NCI-H187 (cell line): Measurements from ENCODE around the gene PPFIA1.
A peak's percentile ranks its signal among the peaks of the same experiment; 100 is the strongest.

Source experiments
- DNase-seq, 2 experiments: peaks; one replicate each; lab custom pipeline; 2025; lab: John Stamatoyannopoulos, UW

PPFIA1 gene

GRCh38 chr11:70414341-70415100 lies 144.0 kb downstream of the PPFIA1 start:
- DNase-seq = no peak

- DNase-seq = no peak
These were observed 144.7 kb downstream of the PPFIA1 start for GRCh38 chr11:70415191-70415590.

GRCh38 chr11:70415642-70416395 lies 145.3 kb downstream of the PPFIA1 start:
- DNase-seq = no peak

- DNase-seq = no peak
These were observed 146.4 kb downstream of the PPFIA1 start for GRCh38 chr11:70416881-70417280.

DNA sequence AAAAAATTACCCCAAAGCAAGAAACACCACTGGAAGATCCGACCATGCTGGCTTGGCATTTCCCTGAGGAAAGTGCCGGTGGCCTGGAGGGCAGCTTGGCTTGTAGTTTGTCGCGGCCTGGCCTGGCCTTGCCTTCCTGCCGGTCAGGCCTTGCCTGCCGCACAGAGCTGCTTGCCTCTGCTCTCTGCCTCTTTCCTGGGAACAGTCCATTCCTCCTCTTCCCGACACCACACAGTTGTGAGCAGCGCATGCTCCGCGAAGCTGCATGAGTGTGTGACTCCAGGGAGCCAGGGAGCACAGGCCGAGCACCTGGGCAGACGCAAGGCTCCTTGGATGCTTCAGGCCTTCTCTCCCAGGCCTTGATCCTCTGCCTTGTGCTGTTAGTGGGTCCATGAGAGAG lies 147.6 kb downstream of the PPFIA1 start:
- DNase-seq = no peak

GRCh38 chr11:70419307-70420007 lies 149.0 kb downstream of the PPFIA1 start:
- no peak for DNase-seq

- no peak for DNase-seq
These were observed 149.5 kb downstream of the PPFIA1 start for GRCh38 chr11:70420008-70420464.

DNA sequence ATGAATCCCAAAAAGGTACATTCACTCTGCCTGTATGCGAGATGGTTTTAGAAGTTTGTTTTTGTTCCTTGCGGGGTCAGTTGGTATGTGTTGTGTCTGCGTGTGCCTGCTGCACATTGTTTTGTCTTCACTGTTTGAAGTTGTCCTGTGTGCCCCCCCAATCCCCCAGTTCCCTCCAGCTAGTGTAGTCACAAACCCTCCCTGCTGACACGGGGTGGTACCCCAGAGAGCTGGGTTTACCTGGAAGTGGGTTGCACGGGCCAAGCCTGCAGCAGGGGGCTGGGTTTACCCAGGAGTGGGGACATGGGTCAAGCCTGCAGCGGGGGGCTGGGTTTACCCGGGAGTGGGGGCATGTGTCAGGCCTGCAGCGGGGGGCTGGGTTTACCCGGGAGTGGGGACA lies 150.0 kb downstream of the PPFIA1 start:
- DNase-seq = no peak

GRCh38 chr11:70421123-70421522 lies 150.6 kb downstream of the PPFIA1 start:
- no peak for DNase-seq

- no peak for DNase-seq
These were observed 152.4 kb downstream of the PPFIA1 start for GRCh38 chr11:70422692-70423522.

GRCh38 chr11:70423523-70424505 lies 153.3 kb downstream of the PPFIA1 start:
- no peak for DNase-seq

- DNase-seq = peak; percentile 48 to 64
These were observed 154.4 kb downstream of the PPFIA1 start for GRCh38 chr11:70424765-70425344.

DNA sequence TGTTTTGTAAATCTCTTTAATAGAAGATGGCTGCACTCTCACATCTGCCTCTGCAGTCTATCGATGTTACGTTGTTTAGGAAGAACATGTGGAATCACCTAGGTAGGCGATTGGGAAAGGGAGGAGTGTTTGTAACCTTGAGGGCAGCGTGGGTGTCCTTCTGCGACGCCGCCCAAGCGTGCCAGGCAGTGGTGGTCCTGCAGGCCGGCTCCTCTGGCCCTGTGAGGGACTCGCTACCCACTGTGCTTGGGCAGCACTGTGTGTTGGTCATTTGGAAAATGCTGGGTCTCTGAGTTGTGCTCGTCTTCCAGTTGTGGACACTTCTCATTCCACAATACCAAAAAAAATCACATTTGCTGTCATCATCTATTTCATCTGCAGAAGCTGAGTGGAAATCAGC lies 156.9 kb downstream of the PPFIA1 start:
- no peak for DNase-seq

DNA sequence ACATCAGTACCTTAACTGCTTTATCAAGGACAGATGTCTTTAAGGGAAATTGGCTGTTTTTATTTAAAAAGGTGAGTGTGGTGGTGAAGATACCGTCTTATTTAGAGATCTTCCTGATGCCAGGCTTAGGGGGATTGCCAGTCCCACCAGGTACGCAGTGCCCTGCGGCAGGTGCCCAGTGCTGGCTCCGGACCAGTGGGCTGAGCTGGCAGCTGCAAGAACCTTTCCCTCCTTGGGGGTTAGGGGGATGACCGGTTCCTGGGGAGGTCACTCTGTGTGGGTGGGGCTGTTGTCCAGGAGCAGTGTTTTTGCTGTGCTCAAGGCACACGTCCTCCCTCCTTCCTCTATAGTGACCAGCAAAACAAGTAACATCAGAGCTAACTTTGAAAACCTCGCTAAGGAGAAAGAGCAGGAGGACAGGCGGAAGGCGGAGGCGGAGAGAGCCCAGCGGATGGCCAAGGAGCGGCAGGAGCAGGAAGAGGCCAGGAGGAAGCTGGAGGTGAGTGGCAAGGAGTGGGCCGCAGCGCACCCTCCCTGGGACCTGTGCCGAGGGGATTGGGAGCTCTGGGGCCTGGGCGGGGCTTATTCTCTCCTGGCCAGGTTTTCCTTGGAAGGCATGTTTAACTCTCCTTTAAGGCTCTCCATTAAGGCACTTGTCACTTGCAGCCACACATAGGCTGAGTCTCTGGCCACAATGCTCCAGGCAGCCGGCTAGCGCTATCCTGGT lies 158.4 kb downstream of the PPFIA1 start:
- no peak for DNase-seq

GRCh38 chr11:70429428-70429705 lies 158.9 kb downstream of the PPFIA1 start:
- no peak for DNase-seq

GRCh38 chr11:70429724-70430521 lies 159.4 kb downstream of the PPFIA1 start:
- no peak for DNase-seq

DNA sequence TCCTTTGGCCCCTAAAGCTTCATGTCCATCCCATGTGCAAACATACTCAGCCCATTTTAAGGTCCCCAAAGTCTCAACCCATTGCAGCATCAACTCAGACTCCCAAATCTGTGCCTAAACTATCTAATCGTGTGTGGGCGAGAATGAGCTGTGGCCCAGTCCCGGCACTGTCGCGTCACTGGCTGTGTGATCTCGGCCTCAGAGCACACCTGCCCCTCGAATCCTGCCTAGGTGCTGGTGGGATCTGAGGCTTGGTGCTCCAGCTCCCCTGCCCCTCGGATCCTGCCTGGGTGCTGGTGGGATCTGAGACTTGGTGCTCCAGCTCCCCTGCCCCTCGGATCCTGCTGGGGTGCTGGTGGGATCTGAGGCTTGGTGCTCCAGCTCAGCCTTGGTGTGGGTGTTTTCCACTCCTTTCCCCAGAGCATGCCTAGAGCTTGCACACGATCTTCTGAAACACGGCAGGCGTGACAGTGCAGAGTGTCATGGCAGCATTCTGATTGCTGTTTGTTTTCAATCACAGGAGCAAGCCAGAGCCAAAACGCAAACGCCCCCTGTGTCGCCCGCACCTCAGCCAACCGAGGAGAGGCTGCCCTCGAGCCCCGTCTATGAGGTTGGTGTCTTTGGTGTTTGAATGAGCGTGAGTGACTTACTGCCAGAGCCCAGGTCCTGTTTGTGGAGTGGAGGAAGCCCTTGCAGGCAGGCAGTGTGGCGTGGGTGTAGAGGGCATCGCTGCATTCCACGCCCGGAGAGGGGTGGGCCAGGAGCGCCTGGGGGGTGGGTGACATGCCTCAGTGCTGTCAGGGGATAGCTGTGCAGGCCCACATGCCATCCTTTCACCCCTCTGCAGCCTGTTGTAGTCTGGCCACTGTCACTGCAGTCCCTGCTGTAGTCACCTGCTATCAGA lies 160.4 kb downstream of the PPFIA1 start:
- DNase-seq = no peak

GRCh38 chr11:70431611-70432010 lies 161.1 kb downstream of the PPFIA1 start:
- DNase-seq = no peak
